ENCODE measurements around the gene ZNF285. TPM values are rescaled to one million over a fixed set of nuclear protein-coding genes. Genes with fewer than 3 reads are reported as not detected.
"Not testable (repeated sequence)": the region's sequence is repeated elsewhere in the genome, so short reads cannot be mapped to it uniquely, and the experiment has no call there.

Gene ZNF285
- polyA plus RNA-seq, 1 experiment: 1.3 TPM

DNA sequence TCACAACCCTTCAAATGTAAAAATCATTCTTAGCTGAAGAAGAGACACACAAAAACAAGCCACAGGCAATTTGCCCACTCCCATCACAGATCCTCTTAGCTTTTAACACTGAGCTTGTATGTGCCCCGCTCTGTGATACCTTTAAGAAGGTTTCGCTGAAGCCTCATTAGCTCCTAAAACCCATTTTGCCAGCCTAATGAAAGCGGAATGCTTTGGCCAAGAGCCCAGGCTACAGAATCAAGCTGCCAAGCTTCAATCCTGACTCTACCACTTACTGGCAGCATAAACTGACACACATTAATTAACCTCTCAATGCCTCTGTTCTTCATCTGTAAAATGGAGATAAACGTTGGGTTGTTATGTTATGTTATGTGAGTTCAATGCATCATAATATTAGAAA, 55.4 kb downstream of the ZNF285 start:
- TF ChIP-seq, protein P1, sequence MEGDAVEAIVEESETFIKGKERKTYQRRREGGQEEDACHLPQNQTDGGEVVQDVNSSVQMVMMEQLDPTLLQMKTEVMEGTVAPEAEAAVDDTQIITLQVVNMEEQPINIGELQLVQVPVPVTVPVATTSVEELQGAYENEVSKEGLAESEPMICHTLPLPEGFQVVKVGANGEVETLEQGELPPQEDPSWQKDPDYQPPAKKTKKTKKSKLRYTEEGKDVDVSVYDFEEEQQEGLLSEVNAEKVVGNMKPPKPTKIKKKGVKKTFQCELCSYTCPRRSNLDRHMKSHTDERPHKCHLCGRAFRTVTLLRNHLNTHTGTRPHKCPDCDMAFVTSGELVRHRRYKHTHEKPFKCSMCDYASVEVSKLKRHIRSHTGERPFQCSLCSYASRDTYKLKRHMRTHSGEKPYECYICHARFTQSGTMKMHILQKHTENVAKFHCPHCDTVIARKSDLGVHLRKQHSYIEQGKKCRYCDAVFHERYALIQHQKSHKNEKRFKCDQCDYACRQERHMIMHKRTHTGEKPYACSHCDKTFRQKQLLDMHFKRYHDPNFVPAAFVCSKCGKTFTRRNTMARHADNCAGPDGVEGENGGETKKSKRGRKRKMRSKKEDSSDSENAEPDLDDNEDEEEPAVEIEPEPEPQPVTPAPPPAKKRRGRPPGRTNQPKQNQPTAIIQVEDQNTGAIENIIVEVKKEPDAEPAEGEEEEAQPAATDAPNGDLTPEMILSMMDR (IDR thresholded peaks at IDR 0.05; ENCODE audit: insufficient read depth, low read depth, low read length): no peak
- DNase-seq (ENCODE audit: low read depth): no peak
- H3K36me3 ChIP-seq (ENCODE audit: control insufficient read depth, insufficient read depth, low read length): no peaks in the 10 kb centered on the region; the same call in 1 of the 2 replicates
- POLR2A ChIA-PET: no interaction called here
- H3K27me3 ChIP-seq (ENCODE audit: control insufficient read depth, insufficient read depth, low read length): no peaks in the 10 kb centered on the region
- CTCF ChIA-PET: interaction anchor here (1.5 kb wide), 1 partner anchor 14 kb away, joined by 3 read pairs; no protein-coding TSS in a partner anchor
- no peak overlapping the region for H3K4me3 ChIP-seq (ENCODE audit: low read depth, low read length)

DNA sequence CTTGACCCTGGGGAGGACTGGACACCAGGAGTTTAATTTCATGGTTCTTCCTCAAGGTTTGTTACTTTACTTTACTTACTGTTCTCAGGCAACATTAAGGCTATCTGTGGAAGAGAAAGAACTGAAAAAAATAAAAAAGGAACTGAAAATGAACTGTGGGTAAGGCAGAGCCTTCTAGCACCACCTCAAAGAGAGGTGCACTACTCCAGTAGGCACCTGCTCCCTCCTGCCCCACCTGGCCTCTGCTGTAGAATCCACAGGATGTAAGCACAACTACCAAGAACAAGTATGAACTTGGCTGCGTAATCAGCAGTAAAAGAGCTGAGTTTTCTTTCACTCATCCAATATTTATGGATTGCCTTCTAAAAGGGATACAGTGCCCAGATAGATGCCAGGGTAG, 57.2 kb downstream of the ZNF285 start:
- ChIA-PET POLR2A (no interaction called here), CTCF (no interaction called here)
- Histone ChIP-seq H3K27me3 (ENCODE audit: control insufficient read depth, insufficient read depth, low read length) (no peaks in the 10 kb centered on the region), H3K4me3 (ENCODE audit: low read depth, low read length) (no peak overlapping the region), H3K36me3 (ENCODE audit: control insufficient read depth, insufficient read depth, low read length) (peaks cover 6% of the 10 kb centered on the region)
- TF ChIP-seq, protein P1 (IDR thresholded peaks at IDR 0.05; ENCODE audit: insufficient read depth, low read depth, low read length): no peak
- DNase-seq (ENCODE audit: low read depth): no peak

DNA sequence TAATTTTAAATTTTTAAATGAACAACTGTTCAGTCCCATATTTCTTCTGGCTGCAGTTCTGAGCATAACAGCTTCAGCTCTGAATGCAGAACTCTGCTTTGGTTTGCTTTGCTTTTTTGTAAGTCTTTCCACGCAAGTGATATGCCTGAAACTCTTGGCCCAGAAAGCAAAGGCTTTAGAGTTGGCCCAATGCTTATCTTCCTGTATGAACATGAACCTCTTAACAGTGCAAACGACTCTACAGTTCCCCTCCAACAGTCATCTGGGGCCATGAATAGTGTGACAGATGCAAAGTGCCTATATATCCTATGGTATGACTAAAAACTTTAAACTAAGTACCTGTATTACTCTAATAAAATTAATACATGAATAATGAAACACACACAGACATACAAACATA, 59.6 kb downstream of the ZNF285 start:
- H3K27me3 ChIP-seq (ENCODE audit: control insufficient read depth, insufficient read depth, low read length): no peaks in the 10 kb centered on the region
- CTCF ChIA-PET: no interaction called here
- TF ChIP-seq, protein P1 (IDR thresholded peaks at IDR 0.05; ENCODE audit: insufficient read depth, low read depth, low read length): no peak
- no peak overlapping the region for H3K4me3 ChIP-seq (ENCODE audit: low read depth, low read length)
- DNase-seq (ENCODE audit: low read depth): no peak
- H3K36me3 ChIP-seq (ENCODE audit: control insufficient read depth, insufficient read depth, low read length): peaks cover 9% of the 10 kb centered on the region
- POLR2A ChIA-PET: no interaction called here

GRCh38 chr19:44334639-44335038, 66.8 kb downstream of the ZNF285 start:
- H3K27me3 ChIP-seq (ENCODE audit: control insufficient read depth, insufficient read depth, low read length); H3K4me3 ChIP-seq (ENCODE audit: low read depth, low read length); CTCF ChIA-PET; POLR2A ChIA-PET; DNase-seq (ENCODE audit: low read depth): not testable (repeated sequence)
- peaks cover 20% of the 10 kb centered on the region for H3K36me3 ChIP-seq (ENCODE audit: control insufficient read depth, insufficient read depth, low read length)

Other genes with a start within 250 kb of the ZNF285 start
- 11.0 and 16.4 TPM in 2 replicates for gene ZNF226, start 236.5 kb downstream of the ZNF285 start, polyA plus RNA-seq (2011; rRNA removed)
- 5.9 and 7.7 TPM in 2 replicates for gene ZNF227, start 189.1 kb downstream of the ZNF285 start, polyA plus RNA-seq (2011; rRNA removed)
- 0.61 and 1.4 TPM in 2 replicates for gene ZNF233, start 141.7 kb downstream of the ZNF285 start, polyA plus RNA-seq (2011; rRNA removed)
- gene ZNF235, start 96.6 kb downstream of the ZNF285 start, polyA plus RNA-seq (2011; rRNA removed): 1.3 and 2.7 TPM in 2 replicates
- 1.9 and 4.0 TPM in 2 replicates for gene ZNF112, start 44.9 kb downstream of the ZNF285 start, polyA plus RNA-seq (2011; rRNA removed)
- gene ZNF229, start 46.9 kb upstream of the ZNF285 start, polyA plus RNA-seq (2011; rRNA removed): 4.5 and 8.4 TPM in 2 replicates
- 0.80 and 1.2 TPM in 2 replicates for gene ZNF180, start 98.9 kb upstream of the ZNF285 start, polyA plus RNA-seq (2011; rRNA removed)
- gene CEACAM20, start 128.1 kb upstream of the ZNF285 start, polyA plus RNA-seq (2011; rRNA removed): not detected in 2 replicates
- gene IGSF23, start 212.0 kb upstream of the ZNF285 start, polyA plus RNA-seq (2011; rRNA removed): 0.21 and 0.51 TPM in 2 replicates
- gene PVR, start 242.3 kb upstream of the ZNF285 start, polyA plus RNA-seq (2011; rRNA removed): 84.4 and 129 TPM in 2 replicates